ENCODE data around the gene C1orf74.

- no peak for TF ChIP-seq CTCF (IDR thresholded peaks at IDR 0.05 in 8 of 11, conservative IDR thresholded peaks at IDR 0.05 in 3 of 11)
- no peak for TF ChIP-seq POLR2AphosphoS5 (IDR thresholded peaks at IDR 0.05)
Observed at GRCh38 chr1:209808059-209808581, 23.8 kb upstream of the C1orf74 start.
